Stimulated activated CD4-positive, alpha-beta T cell treated with anti-CD3 and anti-CD28 coated beads, Interleukin-2, amount 100 ng/mL, for 24 hours (primary cell): ENCODE data around the gene XPC.

Experiments
- DNase-seq, 2 donors: peaks; one replicate each; pipeline ENCODE4 v3.0.0-alpha.2; 2020

Gene XPC

DNA sequence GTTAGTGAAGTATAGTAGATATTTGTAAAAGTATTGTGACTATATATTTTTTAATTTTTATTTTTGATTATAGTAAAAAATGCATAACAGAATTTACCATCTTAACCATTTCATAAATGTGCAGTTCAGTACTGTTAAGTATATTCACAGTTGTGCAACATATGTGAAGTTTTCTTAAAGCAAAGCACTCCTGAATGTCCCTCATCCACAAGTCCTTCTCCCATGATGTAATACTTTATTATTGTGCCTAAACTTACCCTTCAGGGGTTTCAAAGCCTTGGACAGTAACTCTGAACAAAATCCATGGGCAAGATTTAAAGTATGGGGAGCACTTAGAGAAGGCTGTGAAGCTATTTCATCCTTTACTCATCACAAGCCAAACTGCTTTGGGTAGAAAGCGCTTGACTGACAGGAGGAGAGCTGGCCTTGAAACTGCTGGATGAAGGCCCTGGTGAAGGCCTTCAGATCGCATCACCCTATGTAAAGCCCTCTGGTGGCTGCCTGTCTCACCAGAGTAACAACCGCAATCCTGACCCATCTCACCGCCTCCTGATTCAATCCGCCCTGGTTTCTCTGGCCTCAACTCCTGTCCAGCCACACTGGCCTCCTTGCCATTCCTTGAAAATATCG, 28.3 kb upstream of the XPC start:
- no peak for DNase-seq

DNA sequence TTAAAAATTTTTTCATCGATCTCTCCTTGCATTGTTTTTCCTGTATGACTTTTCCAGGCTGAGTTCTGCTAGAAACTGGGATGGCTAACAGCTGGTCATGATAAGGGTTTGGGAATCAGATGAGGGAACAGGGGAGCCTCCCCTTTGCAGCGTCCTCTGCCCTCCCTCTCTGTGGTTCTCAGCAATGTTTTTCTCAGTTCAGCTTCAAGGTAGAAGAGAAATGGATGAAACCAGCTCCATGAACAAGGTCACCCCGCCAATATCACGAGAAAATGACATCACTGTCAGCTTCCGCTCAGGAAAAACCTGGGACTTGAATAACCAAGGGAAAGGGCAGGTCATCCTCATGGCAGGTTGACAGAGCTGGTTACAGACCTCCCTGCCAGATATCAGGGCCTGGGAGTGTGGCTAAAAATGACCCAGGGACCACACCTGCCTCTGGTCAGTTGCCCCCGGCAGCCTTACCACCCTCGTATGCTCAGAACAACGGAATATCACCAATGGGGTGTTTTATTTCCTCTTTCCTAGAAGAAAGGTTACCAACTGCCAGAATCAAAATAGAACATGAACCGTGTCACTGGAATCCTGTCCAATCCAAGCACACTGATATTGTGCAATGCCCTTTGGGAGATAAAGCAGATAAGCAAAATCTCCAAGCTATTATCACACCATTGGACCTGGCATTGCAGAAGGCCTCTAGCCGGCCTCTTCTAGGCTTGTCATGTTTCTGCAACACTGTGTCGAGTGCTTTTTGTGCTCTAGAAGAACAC, 26.3 kb upstream of the XPC start:
- no peak for DNase-seq

DNA sequence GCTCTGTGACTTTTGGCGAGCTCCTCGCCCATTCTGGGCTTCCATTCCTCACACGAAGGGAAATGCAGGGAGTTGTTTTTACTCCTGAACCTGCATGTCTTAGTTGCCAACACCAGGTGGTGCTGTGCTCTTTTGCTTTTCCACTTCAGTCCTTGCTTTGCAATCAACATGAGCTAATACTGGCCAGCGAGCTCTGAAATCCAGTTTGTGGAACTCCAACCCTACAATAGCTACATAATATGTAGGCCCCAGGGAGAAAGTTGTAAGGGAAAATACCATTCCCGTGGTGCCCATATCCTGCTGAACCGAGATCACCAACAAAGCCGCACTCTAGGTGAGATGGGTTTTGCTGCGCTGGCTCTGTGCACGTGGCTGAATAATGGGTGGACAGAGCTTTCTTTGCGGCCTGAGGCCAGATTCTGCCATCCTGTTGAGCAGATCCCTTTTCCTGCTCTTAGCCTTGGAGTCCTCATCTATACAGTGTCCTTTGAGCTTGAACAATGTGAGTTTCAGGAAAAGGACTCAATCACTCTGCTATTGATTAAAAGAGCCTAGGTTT, 25.2 kb upstream of the XPC start:
- peak; percentile 40 to 42 for DNase-seq

DNA sequence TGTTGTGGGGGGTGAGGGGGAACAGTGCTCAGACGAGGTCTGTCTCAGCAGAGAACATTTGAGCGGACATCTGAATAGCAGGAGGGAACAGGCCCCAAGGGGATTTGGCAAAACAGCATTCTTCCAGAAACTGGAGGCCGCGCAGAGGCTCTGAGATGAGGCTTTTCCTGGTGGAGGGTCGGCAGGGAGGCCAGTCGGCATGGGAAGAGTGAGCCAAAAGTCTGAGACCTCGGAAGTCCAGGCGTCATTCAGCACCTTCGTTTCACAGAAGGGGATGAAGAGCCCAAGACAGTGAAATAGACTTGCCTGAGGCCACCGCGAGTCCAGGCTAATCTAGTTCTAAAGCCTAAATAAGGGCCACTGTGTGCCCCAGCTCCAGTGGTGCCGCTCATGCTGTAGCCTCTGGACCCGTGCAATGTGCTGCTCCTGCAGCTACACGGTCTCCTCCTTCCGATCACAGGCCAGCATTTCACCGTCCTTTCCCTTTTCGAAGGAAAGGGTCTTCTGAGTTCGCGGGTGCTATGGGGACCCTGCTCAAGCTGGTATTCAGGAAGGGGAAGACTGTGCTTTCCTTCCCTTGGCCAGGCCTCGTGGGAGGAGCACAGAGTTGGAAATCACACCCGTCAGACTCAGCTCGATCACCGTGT, 24.6 kb upstream of the XPC start:
- no peak for DNase-seq

DNA sequence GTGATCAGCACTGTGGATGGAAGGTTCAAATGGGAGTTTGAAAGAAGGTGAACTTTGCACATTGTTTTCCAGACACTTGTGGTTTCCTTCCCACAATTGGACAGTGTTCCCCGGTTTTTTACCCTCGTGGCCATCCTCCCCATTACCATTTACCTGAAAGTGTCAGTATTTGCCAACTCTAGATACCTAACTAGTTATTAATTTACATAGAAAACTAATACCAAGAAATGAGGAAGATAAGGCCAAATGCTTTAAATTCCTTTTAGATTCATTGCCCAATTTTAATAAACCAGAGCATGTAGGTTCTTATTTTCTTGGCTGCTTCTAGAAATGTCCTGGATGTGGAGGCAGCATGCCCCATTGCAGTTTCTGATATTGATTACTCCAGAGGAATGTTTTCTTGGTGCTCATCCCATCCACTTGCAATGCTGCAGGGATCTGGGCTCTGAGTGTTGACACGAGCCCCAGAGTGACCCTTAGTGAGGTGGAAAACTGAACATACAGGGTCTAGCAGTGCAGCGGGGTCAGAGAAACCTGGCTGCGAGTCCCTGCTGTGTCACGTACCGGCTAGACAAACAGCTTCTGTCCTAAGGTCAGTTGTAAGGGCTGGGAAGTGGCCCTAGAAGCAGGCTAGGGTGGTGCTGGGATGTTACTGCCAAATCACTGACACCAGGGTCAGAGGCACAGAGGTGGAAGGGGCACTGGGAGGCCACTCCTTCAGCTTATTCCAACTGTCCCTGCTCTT, 23.7 kb upstream of the XPC start:
- DNase-seq, result no peak

DNA sequence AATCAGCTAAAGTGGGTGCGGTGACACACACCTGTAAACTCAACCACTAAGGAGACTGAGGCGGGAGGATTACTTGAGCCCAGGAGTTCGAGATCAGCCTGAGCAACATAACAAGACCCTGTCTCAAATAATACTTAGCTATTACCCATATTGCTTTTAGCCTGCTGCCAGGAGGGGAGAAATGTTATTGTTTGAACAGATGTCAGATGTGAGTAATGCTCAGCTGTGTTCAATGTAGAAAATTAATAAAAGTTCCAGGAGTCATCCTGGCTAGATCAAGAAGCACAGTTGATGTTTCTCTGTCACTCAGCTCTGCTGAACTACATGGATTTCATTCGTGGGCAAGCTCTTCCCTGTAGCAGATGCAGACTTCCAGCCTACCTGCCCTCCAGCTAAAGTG, 22.4 kb upstream of the XPC start:
- no peak for DNase-seq

DNA sequence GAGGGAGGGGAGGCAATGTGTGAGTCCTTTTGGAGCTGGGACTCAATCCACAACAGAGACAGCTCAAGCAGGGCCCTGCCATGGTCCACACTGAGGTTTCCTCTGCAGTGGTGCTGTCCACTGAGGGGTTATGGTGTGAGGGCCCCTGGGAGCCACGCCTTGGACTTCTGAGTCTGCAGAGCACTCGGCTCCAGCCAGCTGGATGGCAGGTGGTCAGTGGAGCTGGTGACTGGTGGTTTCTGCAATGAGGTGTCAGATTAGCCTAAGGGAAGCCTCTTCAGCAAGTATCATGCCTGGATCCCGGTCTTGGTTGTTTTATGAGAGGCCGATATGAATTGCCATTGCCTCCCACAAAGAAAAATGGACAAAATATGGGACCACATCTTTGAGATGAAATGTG, 21.9 kb upstream of the XPC start:
- no peak for DNase-seq

DNA sequence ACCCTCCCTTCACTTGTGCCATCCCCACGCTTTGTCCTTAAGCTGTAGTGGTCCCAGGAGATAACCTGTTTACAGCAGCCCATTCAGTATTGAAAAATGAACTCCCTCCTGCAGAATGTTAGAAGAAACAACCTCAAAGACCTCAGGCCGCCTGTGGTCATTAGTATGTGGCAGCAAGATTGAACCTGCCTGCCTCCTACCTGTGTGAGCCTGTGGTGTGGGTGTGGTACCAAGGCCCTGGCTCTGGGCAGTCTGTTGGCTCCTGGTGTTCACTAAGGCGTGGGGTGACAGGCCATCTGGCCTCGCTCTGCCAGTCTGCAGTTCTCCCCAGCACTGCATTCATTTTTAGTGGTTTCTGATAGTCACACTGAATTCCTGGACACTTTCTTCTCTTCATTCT, 21.2 kb upstream of the XPC start:
- DNase-seq, result no peak

DNA sequence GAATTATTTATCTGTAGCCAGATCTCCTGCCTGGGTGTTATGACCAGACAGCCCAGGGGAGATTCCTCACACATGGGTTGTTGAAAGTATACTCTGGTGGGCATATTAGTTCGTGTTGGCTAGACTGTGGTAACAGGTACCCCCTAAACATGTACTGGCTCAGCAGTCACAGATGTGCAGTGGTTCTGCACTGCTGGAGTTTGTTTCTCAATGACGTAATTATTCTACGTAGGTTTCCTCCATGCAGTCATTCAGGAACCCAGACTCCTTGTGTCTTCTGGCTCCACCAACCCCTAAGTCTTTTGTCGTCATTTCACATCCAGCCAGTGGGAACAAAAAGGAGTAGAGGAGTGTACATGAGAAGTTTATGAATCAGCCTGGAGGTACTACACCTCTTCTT, 16.5 kb upstream of the XPC start:
- no peak for DNase-seq

DNA sequence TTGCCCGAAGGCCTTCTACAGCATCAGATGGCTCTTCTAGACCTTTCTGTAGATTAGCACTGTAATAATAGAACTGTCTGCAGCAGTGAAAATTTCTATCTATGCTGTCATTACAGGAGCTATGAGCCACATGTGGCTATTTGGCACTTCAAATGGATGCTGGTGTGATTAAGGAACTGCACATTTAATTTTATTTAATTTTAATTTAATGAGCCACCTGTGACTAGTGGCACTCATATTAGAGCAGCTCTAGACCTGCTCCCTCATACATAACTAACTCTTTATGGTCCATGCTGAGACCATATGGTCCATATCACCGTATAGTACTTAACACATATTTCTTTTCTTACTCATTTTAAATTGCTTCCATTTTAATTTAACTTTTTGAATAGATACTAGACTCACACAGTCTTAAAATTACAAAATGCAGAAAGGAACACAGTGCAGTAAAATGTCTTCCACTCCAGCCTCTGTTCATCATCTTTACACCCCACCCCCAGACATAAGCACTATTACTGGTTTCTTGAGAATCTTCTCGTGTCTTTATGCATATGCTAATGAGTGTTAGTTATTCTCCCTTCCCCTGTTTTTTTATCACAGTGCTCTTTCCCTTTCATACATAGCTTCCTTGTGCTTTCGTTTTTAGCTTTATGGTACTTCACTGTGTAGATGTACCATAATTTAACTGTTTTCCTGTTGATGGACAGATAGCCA, 9.8 kb upstream of the XPC start:
- DNase-seq, result no peak

DNA sequence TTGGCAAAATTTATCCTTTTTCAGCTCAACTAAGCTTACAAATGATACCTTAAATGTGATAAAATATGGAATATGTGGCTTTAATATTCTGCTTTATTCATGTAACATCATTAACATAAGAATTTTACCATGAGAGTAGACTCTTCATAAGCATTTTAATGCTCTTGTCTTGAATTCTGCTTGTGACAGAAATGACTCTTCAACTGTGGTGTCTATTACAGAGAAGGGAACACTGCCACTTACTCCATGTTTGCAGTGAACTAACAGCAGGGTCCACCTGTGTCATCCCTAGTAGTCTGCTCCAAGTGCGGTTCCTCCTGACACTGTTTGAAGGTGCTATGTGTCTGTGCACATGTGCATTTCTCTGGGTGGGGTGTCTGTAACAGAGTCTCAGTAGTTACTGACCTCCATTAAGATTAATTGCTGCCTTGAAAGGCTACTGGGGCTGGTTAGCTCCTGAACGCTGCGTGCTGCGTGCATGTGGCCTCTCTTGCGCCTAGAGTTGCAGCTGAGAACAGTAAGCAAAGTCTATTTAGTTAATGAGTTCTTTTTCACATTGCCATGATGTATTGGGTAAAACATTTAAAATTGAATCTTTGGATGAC, 8.6 kb upstream of the XPC start:
- no peak for DNase-seq

DNA sequence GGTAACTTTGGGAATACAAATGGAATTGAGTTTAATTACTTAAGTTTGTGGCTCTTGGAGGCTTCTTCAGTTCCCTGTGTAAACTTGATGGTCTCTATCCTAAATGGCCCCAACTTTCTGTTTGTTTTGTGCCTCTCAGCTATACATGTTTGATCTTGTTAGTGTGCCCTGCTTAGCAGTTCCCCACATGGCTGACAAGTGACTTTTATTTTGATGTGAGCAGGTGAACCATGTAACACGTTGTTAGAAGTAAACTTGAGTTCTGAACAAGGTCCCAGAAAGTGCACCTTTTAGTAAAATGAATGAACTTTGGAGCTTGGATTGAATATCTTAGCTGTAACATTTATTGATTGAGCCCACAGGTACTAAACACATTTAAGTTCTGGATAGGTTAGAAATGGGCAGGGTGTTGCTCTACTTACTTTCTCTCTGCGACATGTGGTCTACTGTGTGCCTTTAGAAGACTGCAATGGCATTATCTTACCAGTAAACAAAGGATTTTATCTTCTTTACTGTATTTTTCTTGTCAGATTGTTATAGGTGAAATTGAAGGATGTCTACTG, 4.7 kb upstream of the XPC start:
- no peak for DNase-seq

DNA sequence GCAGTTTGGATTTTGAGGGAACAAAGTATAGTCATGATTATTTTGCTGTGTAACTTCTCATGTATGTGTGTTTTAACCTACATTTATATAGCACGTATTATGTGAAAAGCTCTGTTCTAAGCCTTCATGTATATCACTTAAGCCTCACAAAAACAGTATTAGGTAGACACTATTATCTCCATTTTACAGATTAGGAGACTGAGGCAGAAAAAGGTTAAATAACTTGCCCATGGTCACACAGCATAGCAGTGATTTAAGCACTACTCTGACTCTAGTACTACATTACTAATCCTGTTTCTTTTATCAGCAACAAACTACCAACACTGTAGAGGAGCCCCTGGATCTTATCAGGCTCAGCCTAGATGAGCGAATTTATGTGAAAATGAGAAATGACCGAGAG, 2.9 kb upstream of the XPC start:
- no peak for DNase-seq

DNA sequence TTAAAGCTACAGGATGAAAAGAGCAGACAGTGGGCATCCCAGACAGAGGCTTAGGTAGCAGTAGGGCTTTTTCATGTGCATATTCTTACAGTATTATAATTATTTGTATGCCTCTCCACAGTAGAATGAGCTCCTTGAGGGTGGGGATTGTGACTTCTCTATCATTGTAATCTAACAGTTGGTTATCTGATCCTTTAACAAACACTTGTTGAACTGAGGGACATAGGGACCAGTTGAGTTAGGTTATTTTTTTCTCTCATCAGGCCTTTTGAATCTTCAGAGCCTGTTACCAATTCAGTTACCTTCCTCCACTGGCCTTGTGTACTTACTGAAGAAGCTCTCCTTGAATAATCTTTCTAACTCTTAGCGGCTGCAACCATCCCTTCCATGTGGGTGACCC, 1.4 kb upstream of the XPC start:
- no peak for DNase-seq

DNA sequence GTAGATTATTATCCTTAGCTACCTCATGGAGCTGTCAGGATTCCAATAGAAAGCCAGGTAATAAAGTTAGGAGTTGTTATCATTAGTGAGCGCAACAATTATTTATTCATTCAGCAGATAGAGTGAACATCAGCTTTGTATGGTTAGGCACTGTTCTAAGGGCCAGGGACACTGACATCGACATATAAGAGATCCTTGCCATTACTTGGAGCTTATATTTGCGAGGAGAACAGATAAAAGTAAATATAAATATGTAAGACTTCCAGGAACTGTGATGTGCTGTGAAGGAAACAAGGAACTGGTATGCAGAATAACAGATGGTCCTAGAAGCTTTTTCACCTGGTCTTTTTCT, 689 bp upstream of the XPC start:
- DNase-seq, result no peak

DNA sequence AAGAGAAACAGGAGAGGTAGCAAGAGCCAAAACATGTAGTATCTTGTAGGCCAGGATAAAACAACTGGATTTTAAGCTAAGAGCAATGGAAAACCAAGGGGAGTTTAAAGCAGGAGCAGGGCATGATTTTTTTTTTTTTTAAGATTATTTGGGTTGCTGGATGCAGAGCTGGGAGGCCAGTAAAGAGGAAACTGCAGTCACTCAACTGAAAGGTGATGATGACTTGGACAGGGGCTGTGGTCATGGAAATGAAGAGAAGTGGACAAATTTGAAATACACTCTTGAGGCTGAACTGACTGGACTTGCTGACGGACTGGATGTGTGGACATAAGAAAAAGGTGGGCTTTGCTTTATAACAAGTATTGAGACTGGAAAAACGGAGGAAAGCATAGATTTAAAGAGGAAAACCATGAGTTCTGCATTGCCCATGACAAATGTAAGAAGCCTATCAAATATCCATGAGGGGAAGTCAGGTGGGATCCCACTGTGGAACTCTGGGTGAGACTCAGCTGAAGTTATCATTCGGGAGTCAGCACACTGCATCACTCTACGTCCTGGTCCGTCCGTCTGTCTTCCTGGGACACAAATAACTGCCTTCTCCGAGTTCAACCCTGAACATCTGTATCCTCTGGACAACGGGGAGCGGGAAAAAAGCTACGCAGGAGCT, 688 bp downstream of the XPC start:
- no peak for DNase-seq

DNA sequence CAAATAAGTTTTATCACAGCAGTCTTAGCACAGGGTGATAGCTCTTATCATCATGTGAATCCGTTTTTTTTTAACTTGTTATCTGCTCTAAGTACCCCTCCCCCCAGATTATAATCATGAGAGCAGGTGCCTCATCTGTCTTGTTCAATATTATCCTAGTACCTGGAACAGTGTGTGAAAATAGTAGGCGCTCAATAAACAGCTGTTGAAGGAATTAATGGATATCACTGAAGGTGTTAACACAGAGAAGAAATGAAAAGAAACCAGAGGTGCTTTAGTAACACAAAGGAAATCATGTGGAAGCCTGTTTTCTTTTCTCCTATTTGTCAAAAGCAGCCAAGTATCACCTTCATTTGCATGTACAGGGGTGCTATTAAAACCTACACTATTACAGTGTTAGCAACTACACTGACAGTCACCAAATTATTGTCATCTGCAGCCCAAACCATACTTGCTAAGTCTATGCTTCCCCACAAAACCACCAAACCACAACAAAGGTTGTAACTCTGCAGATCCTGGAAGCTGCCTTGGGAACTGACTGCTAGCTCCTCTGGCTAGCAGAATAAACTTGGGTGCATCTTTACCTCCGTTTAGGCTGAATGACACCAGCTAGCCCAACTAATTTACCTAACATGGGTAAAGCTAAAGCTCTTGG, 2.9 kb downstream of the XPC start:
- peak; percentile 20 to 49 for DNase-seq

DNA sequence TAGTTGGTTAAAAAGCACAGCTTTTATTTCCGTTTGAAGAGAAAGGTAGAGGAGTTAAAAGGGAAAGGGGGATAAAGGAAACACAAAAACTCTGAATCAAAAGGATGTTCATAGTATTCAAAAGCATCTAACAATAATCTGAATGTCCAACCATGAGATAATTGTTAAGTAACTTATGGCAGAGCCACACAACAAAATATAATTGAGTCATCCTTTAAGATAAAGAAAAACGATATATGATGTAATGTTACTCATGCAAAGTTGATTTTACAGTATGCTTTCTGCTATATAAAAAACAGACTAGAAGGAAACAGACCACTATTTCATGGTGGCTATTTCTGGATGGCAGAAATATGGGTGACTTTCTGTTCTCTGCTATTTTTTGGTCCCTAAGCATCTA, 3.9 kb downstream of the XPC start:
- DNase-seq, result no peak

DNA sequence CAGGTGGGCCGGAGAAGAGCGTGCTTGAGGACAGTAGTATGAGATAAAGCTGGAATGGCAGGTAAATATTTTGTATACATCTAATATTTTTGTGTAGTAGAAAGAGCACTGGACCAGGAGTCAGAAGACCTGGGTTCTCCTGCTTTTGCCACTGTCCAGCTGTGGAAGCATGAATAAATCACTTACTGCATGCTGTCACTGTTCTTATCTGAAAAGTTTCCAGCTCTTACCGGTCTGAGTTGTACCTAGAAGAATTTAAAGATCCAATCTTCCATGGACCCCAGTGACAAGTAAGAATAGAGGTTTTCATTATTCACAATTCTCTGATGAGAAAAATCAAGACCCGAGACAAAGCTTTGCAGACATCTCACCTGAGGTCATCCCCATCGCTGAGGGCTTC, 5.9 kb downstream of the XPC start:
- DNase-seq, result no peak

DNA sequence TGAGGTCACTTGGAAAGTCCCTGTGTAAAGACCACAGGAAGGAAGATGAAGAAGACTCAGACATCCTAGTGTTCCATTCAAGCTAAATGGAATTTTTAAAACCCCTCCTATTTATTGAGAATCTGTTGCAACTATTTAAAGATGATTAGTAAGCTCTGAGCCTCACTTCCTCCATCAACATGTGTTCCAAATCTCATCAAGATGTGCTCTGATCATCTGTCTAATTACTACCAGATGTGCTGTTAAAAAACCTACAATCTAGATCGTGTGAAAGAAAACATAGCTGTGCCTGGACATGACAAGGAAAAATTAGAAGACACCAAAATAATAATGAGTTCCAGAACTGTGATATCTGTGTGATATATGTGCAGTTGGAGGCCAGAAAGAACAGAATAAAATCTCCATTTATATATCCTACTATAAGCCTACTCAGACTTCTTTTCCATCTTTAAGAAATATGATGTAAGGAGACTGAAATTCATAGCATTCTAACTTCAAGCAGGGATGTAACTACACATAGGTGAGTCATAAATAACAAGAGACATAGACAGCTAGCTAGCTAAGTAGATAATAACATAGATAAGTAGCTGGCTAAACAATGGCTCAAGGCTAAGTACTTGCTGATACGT, 7.8 kb downstream of the XPC start:
- no peak for DNase-seq
